SK-N-SH (cell line): Measurements from ENCODE around the gene LAPTM4A. TPM values are rescaled to one million over a fixed set of nuclear protein-coding genes. Genes with fewer than 3 reads are reported as not detected.

Experiments
- CTCF ChIA-PET: fragments of 300-600, 350-600 bp; formaldehyde crosslinking; extraction: SDS; loops from one replicate; lab custom pipeline; 2021; lab: Yijun Ruan, JAX
- POLR2A ChIA-PET: fragments of 350-600 bp; sonication (Branson Sonifier 250); formaldehyde crosslinking; extraction: SDS; loops from one replicate; lab custom pipeline; 2020; ENCODE audit warnings: antibody characterized with exemption, inconsistent platforms; lab: Yijun Ruan, JAX
- DNase-seq: peaks from one replicate; pipeline ENCODE4 v3.0.0; 2012
- H2AFZ ChIP-seq: fragments of 200-600 bp; sonication (generic); 2 replicates; pipeline ENCODE4 v1.8.1; 2016; ENCODE audit warnings: antibody characterized with exemption, mild to moderate bottlenecking, low read depth
- H3F3A ChIP-seq: fragments of 200-600 bp; sonication (generic); replicated peaks from 2 replicates; pipeline ENCODE3; 2016; ENCODE audit warnings: antibody characterized with exemption, mild to moderate bottlenecking; ENCODE audit not compliant: insufficient read depth
- H3K27ac ChIP-seq, 2 experiments: fragments of 200-500 bp in 1 of 2; fragments of 200-600 bp in 1 of 2; sonication (Bioruptor generic) in 1 of 2; sonication (generic), shearing (Covaris generic) in 1 of 2; 2 replicates each; pipeline versions ENCODE4 v1.5.1 to v1.6.1; 2014 to 2016; ENCODE audit warnings: low read depth in 2 of 2, inconsistent platforms in 1 of 2, low read length in 1 of 2, mild to moderate bottlenecking in 1 of 2, mixed read lengths in 1 of 2
- H3K27me3 ChIP-seq: fragments of 200-600 bp; sonication (generic), shearing (Covaris generic); 2 replicates; pipeline ENCODE4 v1.6.1; 2016; ENCODE audit warnings: mixed run types; ENCODE audit not compliant: insufficient read depth
- H3K36me3 ChIP-seq, 2 experiments: fragments of 200-500 bp in 1 of 2; fragments of 200-600 bp in 1 of 2; sonication (Bioruptor generic) in 1 of 2; sonication (generic) in 1 of 2; replicated peaks in 1 of 2; 2 replicates each; pipeline versions ENCODE3 to v1.5.1; 2014 to 2016; ENCODE audit warnings: low read length in 1 of 2, mild to moderate bottlenecking in 1 of 2; ENCODE audit not compliant: insufficient read depth in 2 of 2, control insufficient read depth in 1 of 2
- H3K4me1 ChIP-seq, 2 experiments: fragments of 200-500 bp in 1 of 2; fragments of 200-600 bp in 1 of 2; sonication (Bioruptor generic) in 1 of 2; sonication (generic), shearing (Covaris generic) in 1 of 2; 2 replicates each; pipeline versions ENCODE4 v1.5.1 to v1.6.1; 2014 to 2016; ENCODE audit warnings: low read depth in 1 of 2, low read length in 1 of 2, mixed run types in 1 of 2; ENCODE audit not compliant: insufficient read depth in 2 of 2, control insufficient read depth in 1 of 2
- H3K4me2 ChIP-seq: fragments of 200-600 bp; sonication (generic), shearing (Covaris generic); 2 replicates; pipeline ENCODE4 v1.6.1; 2017; ENCODE audit warnings: mixed run types
- H3K4me3 ChIP-seq, 2 experiments: fragments of 200-500 bp in 1 of 2; fragments of 200-600 bp in 1 of 2; sonication (Bioruptor generic) in 1 of 2; sonication (generic), shearing (Covaris generic) in 1 of 2; 2 replicates each; pipeline versions ENCODE4 v1.5.1 to v1.8.1; 2014 to 2016; ENCODE audit warnings: low read depth in 2 of 2, inconsistent platforms in 1 of 2, low read length in 1 of 2, mild to moderate bottlenecking in 1 of 2, mixed read lengths in 1 of 2, moderate library complexity in 1 of 2
- H3K79me2 ChIP-seq: fragments of 200-600 bp; sonication (generic); 2 replicates; pipeline ENCODE4 v1.8.1; 2017; ENCODE audit warnings: mild to moderate bottlenecking; ENCODE audit not compliant: insufficient read depth
- H3K9ac ChIP-seq: fragments of 200-600 bp; sonication (generic); 2 replicates; pipeline ENCODE4 v1.6.1; 2017; ENCODE audit warnings: mixed run types
- H3K9me2 ChIP-seq: fragments of 200-600 bp; sonication (generic); 2 replicates; pipeline ENCODE4 v1.6.1; 2017; ENCODE audit warnings: mixed run types
- H3K9me3 ChIP-seq: fragments of 200-600 bp; sonication (generic); 2 replicates; pipeline ENCODE4 v1.6.1; 2017; ENCODE audit warnings: mixed run types, mild to moderate bottlenecking, moderate library complexity
- H4K20me1 ChIP-seq: fragments of 200-600 bp; sonication (generic); 2 replicates; pipeline ENCODE4 v1.6.1; 2017; ENCODE audit warnings: mild to moderate bottlenecking, mixed run types; ENCODE audit not compliant: insufficient read depth
- EP300 ChIP-seq, 2 experiments: IDR thresholded peaks; 2 replicates each; pipeline versions ENCODE4 v1.4.0 to v1.6.1; 2012; ENCODE audit warnings: borderline replicate concordance in 1 of 2, low read depth in 1 of 2, low read length in 1 of 2
- FOSL2 ChIP-seq: IDR thresholded peaks from 2 replicates; pipeline ENCODE4 v1.4.0; 2012; ENCODE audit warnings: low read depth, mild to moderate bottlenecking, moderate library complexity, borderline replicate concordance
- FOXM1 ChIP-seq: IDR thresholded peaks from 2 replicates; pipeline ENCODE4 v1.4.0; 2012; ENCODE audit warnings: low read depth, mild to moderate bottlenecking
- GATA2 ChIP-seq: sonication (generic); formaldehyde crosslinking; IDR thresholded peaks from 2 replicates; pipeline ENCODE4 v1.5.0; 2020; ENCODE audit warnings: mild to moderate bottlenecking, missing genetic modification reagents
- JUND ChIP-seq: IDR thresholded peaks from 2 replicates; pipeline ENCODE4 v1.4.0; 2012
- MEF2A ChIP-seq: IDR thresholded peaks from 2 replicates; pipeline ENCODE4 v1.4.0; 2012; ENCODE audit warnings: low read depth, borderline replicate concordance
- NFIC ChIP-seq: IDR thresholded peaks from 2 replicates; pipeline ENCODE4 v1.4.0; 2012; ENCODE audit warnings: borderline replicate concordance
- RAD21 ChIP-seq: IDR thresholded peaks from 2 replicates; pipeline ENCODE4 v1.6.1; 2012; ENCODE audit warnings: mild to moderate bottlenecking, low read length
- RCOR1 ChIP-seq: fragments of 150-350 bp; IDR thresholded peaks from 2 replicates; pipeline ENCODE4 v1.6.1; 2017; ENCODE audit warnings: antibody characterized with exemption, low read length
- RFX5 ChIP-seq: IDR thresholded peaks from 2 replicates; pipeline ENCODE4 v1.6.1; 2012; ENCODE audit warnings: mild to moderate bottlenecking, improper control_type of control experiment, low read length
- RXRA ChIP-seq: IDR thresholded peaks from 2 replicates; pipeline ENCODE4 v1.4.0; 2012; ENCODE audit warnings: low read depth, mild to moderate bottlenecking, borderline replicate concordance
- SMC3 ChIP-seq: IDR thresholded peaks from 2 replicates; pipeline ENCODE4 v1.6.1; 2012; ENCODE audit warnings: low read depth, low read length, improper control_type of control experiment
- TAF1 ChIP-seq: IDR thresholded peaks from 2 replicates; pipeline ENCODE4 v1.6.1; 2012; ENCODE audit warnings: low read depth, mild to moderate bottlenecking, low read length, moderate library complexity, borderline replicate concordance
- TCF12 ChIP-seq: IDR thresholded peaks from 2 replicates; pipeline ENCODE4 v1.4.0; 2012
- WGBS: methylation state at CpG from one replicate; pipeline ENCODE4 v1.1.6; 2017; ENCODE audit warnings: low lambda C conversion rate; 5-methylcytosine and 5-hydroxymethylcytosine counted together
- polyA plus RNA-seq, 3 experiments: library from polyadenylated mRNA; depleted of rRNA; stranded (reverse); fragments of >200 nt; gene quantifications; 2 replicates each; pipeline ENCODE4 v1.2.3, GENCODE V29; 2012
- TF ChIP-seq, protein P1 (sequence below): IDR thresholded peaks from 2 replicates; pipeline ENCODE4 v1.4.0; 2012; ENCODE audit warnings: low read depth
- TF ChIP-seq, protein P2 (sequence below): IDR thresholded peaks from 2 replicates; pipeline ENCODE4 v1.4.0; 2012; ENCODE audit warnings: low read depth, borderline replicate concordance
- TF ChIP-seq, protein P3 (sequence below): IDR thresholded peaks from 2 replicates; pipeline ENCODE4 v1.4.0; 2012; ENCODE audit warnings: low read depth, borderline replicate concordance
- TF ChIP-seq, protein P4 (sequence below): fragments of 150-350 bp; IDR thresholded peaks from 2 replicates; pipeline ENCODE4 v1.6.1; 2016; ENCODE audit warnings: mild to moderate bottlenecking, low read depth, low read length
- TF ChIP-seq, protein P5 (sequence below): fragments of 150-350 bp; IDR thresholded peaks from 2 replicates; pipeline ENCODE4 v1.6.1; 2017; ENCODE audit warnings: antibody characterized with exemption, low read length, low read depth, borderline replicate concordance

LAPTM4A gene
- polyA plus RNA-seq, 1 of the 3 experiments (the other 2 are of a cell fraction): 306 TPM

DNA sequence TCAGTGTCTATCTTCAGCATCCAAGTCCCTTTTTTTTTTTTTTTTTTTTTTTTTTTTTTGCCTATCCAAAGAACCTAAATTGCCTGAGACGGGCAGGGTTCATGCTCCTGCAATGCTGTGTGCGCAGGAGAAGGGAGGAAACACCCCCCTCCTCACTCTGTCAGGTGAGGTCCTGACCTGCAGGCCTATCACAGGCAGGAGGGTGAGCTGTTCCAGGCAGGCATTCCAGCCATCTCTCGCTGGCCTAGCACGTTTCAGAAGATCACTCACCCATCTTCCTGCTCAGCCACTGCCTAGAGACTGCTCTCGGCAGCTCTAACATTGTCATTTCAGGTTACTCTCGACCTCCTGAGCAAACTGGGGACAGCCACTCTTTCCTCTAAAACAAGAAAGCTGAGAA, 48.4 kb upstream of the LAPTM4A start:
- H3K9me3 ChIP-seq: no peaks in the 10 kb centered on the region
- WGBS: 80% methylated on average over 6 of the region's 6 CpGs
- TF ChIP-seq RCOR1: no peak
- TF ChIP-seq TCF12: no peak
- TF ChIP-seq FOXM1: no peak
- no peak for TF ChIP-seq EP300 (IDR thresholded peaks at IDR 0.05; ENCODE audit: borderline replicate concordance in 1 of 2, low read depth in 1 of 2, low read length in 1 of 2)
- TF ChIP-seq, protein P1, sequence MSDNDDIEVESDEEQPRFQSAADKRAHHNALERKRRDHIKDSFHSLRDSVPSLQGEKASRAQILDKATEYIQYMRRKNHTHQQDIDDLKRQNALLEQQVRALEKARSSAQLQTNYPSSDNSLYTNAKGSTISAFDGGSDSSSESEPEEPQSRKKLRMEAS: no peak
- TF ChIP-seq, protein P2, sequence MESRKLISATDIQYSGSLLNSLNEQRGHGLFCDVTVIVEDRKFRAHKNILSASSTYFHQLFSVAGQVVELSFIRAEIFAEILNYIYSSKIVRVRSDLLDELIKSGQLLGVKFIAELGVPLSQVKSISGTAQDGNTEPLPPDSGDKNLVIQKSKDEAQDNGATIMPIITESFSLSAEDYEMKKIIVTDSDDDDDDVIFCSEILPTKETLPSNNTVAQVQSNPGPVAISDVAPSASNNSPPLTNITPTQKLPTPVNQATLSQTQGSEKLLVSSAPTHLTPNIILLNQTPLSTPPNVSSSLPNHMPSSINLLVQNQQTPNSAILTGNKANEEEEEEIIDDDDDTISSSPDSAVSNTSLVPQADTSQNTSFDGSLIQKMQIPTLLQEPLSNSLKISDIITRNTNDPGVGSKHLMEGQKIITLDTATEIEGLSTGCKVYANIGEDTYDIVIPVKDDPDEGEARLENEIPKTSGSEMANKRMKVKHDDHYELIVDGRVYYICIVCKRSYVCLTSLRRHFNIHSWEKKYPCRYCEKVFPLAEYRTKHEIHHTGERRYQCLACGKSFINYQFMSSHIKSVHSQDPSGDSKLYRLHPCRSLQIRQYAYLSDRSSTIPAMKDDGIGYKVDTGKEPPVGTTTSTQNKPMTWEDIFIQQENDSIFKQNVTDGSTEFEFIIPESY: no peak
- no peak for TF ChIP-seq FOSL2
- TF ChIP-seq MEF2A: no peak
- TF ChIP-seq, protein P3, sequence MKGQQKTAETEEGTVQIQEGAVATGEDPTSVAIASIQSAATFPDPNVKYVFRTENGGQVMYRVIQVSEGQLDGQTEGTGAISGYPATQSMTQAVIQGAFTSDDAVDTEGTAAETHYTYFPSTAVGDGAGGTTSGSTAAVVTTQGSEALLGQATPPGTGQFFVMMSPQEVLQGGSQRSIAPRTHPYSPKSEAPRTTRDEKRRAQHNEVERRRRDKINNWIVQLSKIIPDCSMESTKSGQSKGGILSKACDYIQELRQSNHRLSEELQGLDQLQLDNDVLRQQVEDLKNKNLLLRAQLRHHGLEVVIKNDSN: no peak
- TF ChIP-seq, protein P4, sequence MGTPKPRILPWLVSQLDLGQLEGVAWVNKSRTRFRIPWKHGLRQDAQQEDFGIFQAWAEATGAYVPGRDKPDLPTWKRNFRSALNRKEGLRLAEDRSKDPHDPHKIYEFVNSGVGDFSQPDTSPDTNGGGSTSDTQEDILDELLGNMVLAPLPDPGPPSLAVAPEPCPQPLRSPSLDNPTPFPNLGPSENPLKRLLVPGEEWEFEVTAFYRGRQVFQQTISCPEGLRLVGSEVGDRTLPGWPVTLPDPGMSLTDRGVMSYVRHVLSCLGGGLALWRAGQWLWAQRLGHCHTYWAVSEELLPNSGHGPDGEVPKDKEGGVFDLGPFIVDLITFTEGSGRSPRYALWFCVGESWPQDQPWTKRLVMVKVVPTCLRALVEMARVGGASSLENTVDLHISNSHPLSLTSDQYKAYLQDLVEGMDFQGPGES: no peak
- TF ChIP-seq NFIC: no peak
- no peak for TF ChIP-seq RAD21
- no peak for TF ChIP-seq RFX5
- TF ChIP-seq TAF1: no peak
- no peak for TF ChIP-seq JUND
- TF ChIP-seq SMC3: no peak
- no peak for TF ChIP-seq GATA2 (CRISPR knock-in tag)
- TF ChIP-seq, protein P5, sequence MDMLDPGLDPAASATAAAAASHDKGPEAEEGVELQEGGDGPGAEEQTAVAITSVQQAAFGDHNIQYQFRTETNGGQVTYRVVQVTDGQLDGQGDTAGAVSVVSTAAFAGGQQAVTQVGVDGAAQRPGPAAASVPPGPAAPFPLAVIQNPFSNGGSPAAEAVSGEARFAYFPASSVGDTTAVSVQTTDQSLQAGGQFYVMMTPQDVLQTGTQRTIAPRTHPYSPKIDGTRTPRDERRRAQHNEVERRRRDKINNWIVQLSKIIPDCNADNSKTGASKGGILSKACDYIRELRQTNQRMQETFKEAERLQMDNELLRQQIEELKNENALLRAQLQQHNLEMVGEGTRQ: no peak
- no peak for TF ChIP-seq RXRA
- TF ChIP-seq, all 33 proteins: peak for 0
- H3K36me3 ChIP-seq: no peaks in the 10 kb centered on the region
- no peaks in the 10 kb centered on the region for H4K20me1 ChIP-seq
- peaks cover 0 to 9% of the 10 kb centered on the region in 2 experiments; a peak in 1 of 4 replicates for H3K4me1 ChIP-seq
- no peak overlapping the region for H2AFZ ChIP-seq
- CTCF ChIA-PET: interaction anchor here (0.8 to 4.4 kb wide), 6 partner anchors 9 to 191 kb away, joined by 3 to 58 read pairs (median 4); partner anchors contain the start of gene SDC1
- H3K9ac ChIP-seq: no peak overlapping the region
- no peaks in the 10 kb centered on the region for H3K27me3 ChIP-seq
- H3K79me2 ChIP-seq: no peaks in the 10 kb centered on the region
- POLR2A ChIA-PET: no interaction called here
- no peak for DNase-seq
- H3F3A ChIP-seq: peaks cover 4% of the 10 kb centered on the region
- no peak overlapping the region for H3K4me3 ChIP-seq
- H3K9me2 ChIP-seq: no peaks in the 10 kb centered on the region
- H3K4me2 ChIP-seq: no peak overlapping the region
- H3K27ac ChIP-seq: no peak overlapping the region
